ENCODE data around the gene TAS1R3. TPM values are rescaled to one million over a fixed set of nuclear protein-coding genes. Genes with fewer than 3 reads are reported as not detected.

Gene TAS1R3
- total and polyA plus RNA-seq, 2 donors (not counting 1 experiment from before 2014, with no cell fraction given): 4.1 to 11.7 TPM

DNA sequence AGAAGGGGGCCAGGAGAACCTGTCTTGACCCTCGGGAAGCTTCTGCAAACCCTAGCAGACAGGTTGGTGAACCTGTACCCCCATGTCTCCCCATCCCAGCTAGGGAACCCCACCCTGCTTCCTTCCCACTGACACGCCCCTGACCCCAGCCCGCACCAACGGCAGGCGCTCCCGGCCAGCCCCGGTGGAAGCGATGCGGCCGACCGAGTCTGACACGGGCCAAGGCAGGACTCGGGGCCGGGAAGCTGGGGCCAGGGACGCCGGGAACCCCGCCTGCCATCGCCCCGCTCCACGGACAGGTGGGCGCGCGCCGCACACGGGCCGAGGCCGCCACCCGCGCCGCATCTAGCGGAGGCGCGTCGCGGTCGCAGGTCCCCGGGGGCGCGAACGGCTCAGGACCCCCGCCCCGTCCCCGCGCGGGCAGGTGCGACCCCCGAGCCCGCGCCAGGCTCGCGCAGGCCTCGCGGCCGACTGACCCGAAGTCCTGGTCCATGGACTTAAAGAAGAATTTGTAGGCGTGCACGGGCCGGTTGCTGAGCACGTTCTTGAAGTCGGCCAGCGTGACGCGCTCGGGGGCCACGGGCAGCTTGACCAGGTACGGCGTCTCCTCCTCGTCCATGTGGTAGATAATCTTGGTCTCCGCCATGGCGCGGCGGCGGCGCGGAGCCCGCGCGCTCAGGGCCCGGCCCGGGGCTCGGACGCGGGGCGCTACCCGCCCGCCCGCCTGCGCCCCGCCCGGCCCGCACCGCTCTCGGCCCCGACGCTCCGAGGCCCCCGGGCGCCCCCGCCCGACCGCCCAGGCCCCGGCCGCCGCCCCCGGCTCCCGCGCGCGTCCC, 17.6 kb downstream of the TAS1R3 start:
- Histone ChIP-seq H3K4me1 (ENCODE audit: control insufficient read depth in 2 of 2, insufficient read depth in 2 of 2, low read length in 2 of 2) (peaks cover 22 to 37% of the 10 kb centered on the region in 2 donors), H3K9ac (ENCODE audit: low read length) (peak overlapping the region; percentile 71), H3K27ac (ENCODE audit: low read length in 2 of 2) (no peak overlapping the region), H4K20me1 (ENCODE audit: control insufficient read depth, insufficient read depth, low read length, poor library complexity, severe bottlenecking) (peaks cover 40% of the 10 kb centered on the region), H3K27me3 (replicated peaks in 1 of 4; ENCODE audit: control extremely low read depth in 1 of 4, control insufficient read depth in 3 of 4, insufficient read depth in 4 of 4, low read length in 3 of 4) (peaks cover 0 to 23% (median 7%) of the 10 kb centered on the region in 4 experiments), H3K9me3 (ENCODE audit: control extremely low read depth in 1 of 3, control insufficient read depth in 2 of 3, insufficient read depth in 1 of 3, low read length in 2 of 3) (peaks cover 0 to 7% (median 0%) of the 10 kb centered on the region in 3 donors), H3K4me2 (replicated peaks; ENCODE audit: low read depth, low read length, poor library complexity, severe bottlenecking) (peak overlapping the region; percentile 96), H2AFZ (ENCODE audit: insufficient read depth, low read depth, low read length, poor library complexity, severe bottlenecking) (peak overlapping the region; percentile 60), H3K79me2 (ENCODE audit: control insufficient read depth, insufficient read depth, low read length) (peaks cover 34% of the 10 kb centered on the region), H3K4me3 (ENCODE audit: control extremely low read depth in 1 of 5, extremely low read depth in 1 of 5, insufficient read depth in 1 of 5, low read depth in 2 of 5, low read length in 4 of 5) (peak overlapping the region; percentile 34 to 81 (median 63)), H3K36me3 (replicated peaks in 1 of 2; ENCODE audit: control extremely low read depth in 1 of 2, control insufficient read depth in 1 of 2, extremely low read depth in 1 of 2, insufficient read depth in 2 of 2, low read length in 1 of 2) (no peaks in the 10 kb centered on the region)
- ATAC-seq (ENCODE audit: low read depth) (peak; percentile 42), DNase-seq (no peak)
- WGBS (ENCODE audit: insufficient coverage): under 1% methylated on average over 109 of the region's 109 CpGs
- Mint-ChIP-seq H3K9me3 (ENCODE audit: insufficient read depth) (no peaks in the 10 kb centered on the region), H3K27me3 (peaks cover 8% of the 10 kb centered on the region), H3K27ac (peak overlapping the region; percentile 56), H3K4me3 (peak overlapping the region; percentile 83), H3K4me1 (peaks cover 28% of the 10 kb centered on the region)
- intact Hi-C loops (cut with micrococcal nuclease): loop anchor here (1.0 kb wide), 2 partner anchors 24 to 27 kb away; partner anchors contain the start of genes AURKAIP1, CPTP and INTS11
- POLR2A ChIA-PET: interaction anchor here (0.6 kb wide), 1 partner anchor 512 kb away, joined by 4 read pairs; no protein-coding TSS in a partner anchor
- CTCF ChIA-PET: interaction anchor here (1.2 to 1.4 kb wide), 2 partner anchors 25 to 27 kb away, joined by 3 to 5 read pairs; partner anchors contain the start of gene AURKAIP1
- TF ChIP-seq, protein P1, sequence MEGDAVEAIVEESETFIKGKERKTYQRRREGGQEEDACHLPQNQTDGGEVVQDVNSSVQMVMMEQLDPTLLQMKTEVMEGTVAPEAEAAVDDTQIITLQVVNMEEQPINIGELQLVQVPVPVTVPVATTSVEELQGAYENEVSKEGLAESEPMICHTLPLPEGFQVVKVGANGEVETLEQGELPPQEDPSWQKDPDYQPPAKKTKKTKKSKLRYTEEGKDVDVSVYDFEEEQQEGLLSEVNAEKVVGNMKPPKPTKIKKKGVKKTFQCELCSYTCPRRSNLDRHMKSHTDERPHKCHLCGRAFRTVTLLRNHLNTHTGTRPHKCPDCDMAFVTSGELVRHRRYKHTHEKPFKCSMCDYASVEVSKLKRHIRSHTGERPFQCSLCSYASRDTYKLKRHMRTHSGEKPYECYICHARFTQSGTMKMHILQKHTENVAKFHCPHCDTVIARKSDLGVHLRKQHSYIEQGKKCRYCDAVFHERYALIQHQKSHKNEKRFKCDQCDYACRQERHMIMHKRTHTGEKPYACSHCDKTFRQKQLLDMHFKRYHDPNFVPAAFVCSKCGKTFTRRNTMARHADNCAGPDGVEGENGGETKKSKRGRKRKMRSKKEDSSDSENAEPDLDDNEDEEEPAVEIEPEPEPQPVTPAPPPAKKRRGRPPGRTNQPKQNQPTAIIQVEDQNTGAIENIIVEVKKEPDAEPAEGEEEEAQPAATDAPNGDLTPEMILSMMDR (IDR thresholded peaks at IDR 0.05): no peak
